K562 (cell line): ENCODE data around the gene PPP1R9B. TPM values are rescaled to one million over a fixed set of nuclear protein-coding genes. Genes with fewer than 3 reads are reported as not detected.

Experiments used
- ATAC-seq: fragments of 200-7000 bp; cut with Tn5 transposase; 3 replicates; pipeline ENCODE4 v1.9.1; 2020; ENCODE audit warnings: moderate library complexity
- BruUV-seq: library from RNA; stranded (reverse); fragments of 400-500 nt; replicated peaks from 2 replicates; lab custom pipeline; 2021; lab: Mats Ljungman, UMichigan
- CTCF ChIA-PET: fragments of 300-600 bp; formaldehyde crosslinking; extraction: SDS; loops from one replicate; lab custom pipeline; 2021; ENCODE audit warnings: low intra/inter-chr PET ratio; lab: Yijun Ruan, JAX
- POLR2A ChIA-PET: fragments of 300-600, 350-650 bp; sonication (Branson Sonifier 250); formaldehyde crosslinking; extraction: SDS; loops from one replicate; lab custom pipeline; 2021; ENCODE audit warnings: antibody characterized with exemption, inconsistent platforms; lab: Yijun Ruan, JAX
- DNase-seq, 4 experiments: peaks; one replicate each; pipeline versions ENCODE4 v3.0.0 to v3.0.0-alpha.2; 2011 to 2018; ENCODE audit warnings: low spot score in 3 of 4, mixed read lengths in 3 of 4; ENCODE audit errors: extremely low read depth in 1 of 4
- FAIRE-seq: peaks from 2 replicates; lab custom pipeline; 2011; peaks lifted over from hg19 to GRCh38; lab: Jason Lieb, UNC
- H2AFZ ChIP-seq: 2 replicates; pipeline ENCODE4 v1.6.0; 2011; ENCODE audit warnings: low read depth, low read length, control low read depth, inconsistent platforms
- H3K27ac ChIP-seq: fragments of 200-600 bp; 3 replicates; pipeline ENCODE4 v1.8.0; 2011; ENCODE audit warnings: low read depth, mild to moderate bottlenecking, control low read depth, inconsistent platforms, low read length, moderate library complexity, mixed read lengths; ENCODE audit errors: extremely low read depth
- H3K27me3 ChIP-seq, 2 experiments: fragments of 300-600 bp in 1 of 2; 2 replicates in 1 of 2; 3 replicates in 1 of 2; pipeline versions ENCODE4 v1.6.0 to v1.8.0; 2011; ENCODE audit warnings: inconsistent platforms in 2 of 2, low read length in 2 of 2, mild to moderate bottlenecking in 1 of 2, mixed read lengths in 1 of 2, moderate library complexity in 1 of 2; ENCODE audit not compliant: control insufficient read depth in 2 of 2, insufficient read depth in 2 of 2
- H3K36me3 ChIP-seq: fragments of 300-600 bp; 3 replicates; pipeline ENCODE4 v1.8.0; 2011; ENCODE audit warnings: mild to moderate bottlenecking, low read length, inconsistent platforms; ENCODE audit not compliant: control insufficient read depth, insufficient read depth
- H3K4me1 ChIP-seq, 2 experiments: fragments of 200-600 bp in 1 of 2; replicated peaks in 1 of 2; 2 replicates in 1 of 2; 3 replicates in 1 of 2; pipeline versions ENCODE4 v1.5.1 to v1.8.0; 2011; ENCODE audit warnings: inconsistent platforms in 2 of 2, low read length in 2 of 2, mild to moderate bottlenecking in 1 of 2, mixed read lengths in 1 of 2, moderate library complexity in 1 of 2; ENCODE audit not compliant: control insufficient read depth in 2 of 2, insufficient read depth in 2 of 2
- H3K4me2 ChIP-seq: 2 replicates; pipeline ENCODE4 v1.6.1; 2011; ENCODE audit warnings: low read length, control low read depth, inconsistent platforms, mixed read lengths; ENCODE audit not compliant: insufficient read depth
- H3K4me3 ChIP-seq: fragments of 200-600 bp; sonication (generic), shearing (Covaris generic); 2 replicates; pipeline ENCODE4 v1.5.1; 2016; ENCODE audit warnings: control low read depth, inconsistent platforms
- H3K79me2 ChIP-seq: fragments of 200-600 bp; 3 replicates; pipeline ENCODE4 v1.8.0; 2011; ENCODE audit warnings: low read length, inconsistent platforms; ENCODE audit not compliant: control insufficient read depth, insufficient read depth
- H3K9ac ChIP-seq, 2 experiments: 2 replicates each; pipeline versions ENCODE4 v1.6.0 to v1.6.1; 2011; ENCODE audit warnings: low read depth in 2 of 2, low read length in 2 of 2, control low read depth in 1 of 2, inconsistent platforms in 1 of 2, mild to moderate bottlenecking in 1 of 2, mixed read lengths in 1 of 2; ENCODE audit not compliant: insufficient read depth in 1 of 2
- H3K9me1 ChIP-seq: one replicate; pipeline ENCODE4 v1.6.0; 2011; ENCODE audit warnings: inconsistent platforms, mild to moderate bottlenecking, low read length, moderate library complexity; ENCODE audit not compliant: control insufficient read depth, insufficient read depth
- H3K9me3 ChIP-seq: replicated peaks from 2 replicates; pipeline ENCODE4 v1.5.1; 2011; ENCODE audit warnings: low read depth, low read length, inconsistent platforms; ENCODE audit not compliant: control insufficient read depth, insufficient read depth
- H4K20me1 ChIP-seq: replicated peaks from 2 replicates; pipeline ENCODE4 v1.6.1; 2011; ENCODE audit warnings: low read length, inconsistent platforms, mixed read lengths; ENCODE audit not compliant: control insufficient read depth, insufficient read depth
- AFF4 ChIP-seq: sonication (generic); formaldehyde crosslinking; IDR thresholded peaks from 2 replicates; pipeline ENCODE4 v1.8.0; 2023; ENCODE audit warnings: mild to moderate bottlenecking, missing genetic modification reagents
- ELF4 ChIP-seq: fragments of 450-650 bp; formaldehyde crosslinking; IDR thresholded peaks from 2 replicates; pipeline ENCODE4 v1.4.0; 2022; ENCODE audit warnings: missing genetic modification characterization
- GABPB1 ChIP-seq: sonication (generic); formaldehyde crosslinking; IDR thresholded peaks from 2 replicates; pipeline ENCODE4 v1.8.0; 2022; ENCODE audit warnings: mild to moderate bottlenecking, missing genetic modification reagents
- HCFC1 ChIP-seq: IDR thresholded peaks from 2 replicates; pipeline ENCODE4 v1.6.1; 2012; ENCODE audit warnings: low read depth, low read length, improper control_type of control experiment
- IRF1 ChIP-seq: sonication (generic); formaldehyde crosslinking; IDR thresholded peaks from 2 replicates; pipeline ENCODE4 v1.8.0; 2022; ENCODE audit warnings: missing genetic modification reagents, mild to moderate bottlenecking, borderline replicate concordance
- KLF1 ChIP-seq: fragments of 450-650 bp; IDR thresholded peaks from 2 replicates; pipeline ENCODE4 v1.6.1; 2016; ENCODE audit warnings: missing genetic modification characterization, missing compliant biosample characterization
- MTA3 ChIP-seq: fragments of 450-650 bp; formaldehyde crosslinking; IDR thresholded peaks from 2 replicates; pipeline ENCODE4 v1.6.1; 2017; ENCODE audit warnings: mild to moderate bottlenecking, borderline replicate concordance
- MXI1 ChIP-seq: IDR thresholded peaks from 2 replicates; pipeline ENCODE4 v1.6.1; 2011; ENCODE audit warnings: low read depth, mild to moderate bottlenecking, improper control_type of control experiment, low read length
- NFIX ChIP-seq: fragments of 250-450 bp; sonication (Bioruptor Pico); IDR thresholded peaks from 2 replicates; pipeline ENCODE4 v1.4.0; 2020; ENCODE audit warnings: low read depth, mild to moderate bottlenecking, moderate library complexity
- POLR3G ChIP-seq: IDR thresholded peaks from 2 replicates; pipeline ENCODE4 v1.6.1; 2011; ENCODE audit not compliant: insufficient read length, insufficient replicate concordance; ENCODE audit errors: extremely low read depth
- RNF2 ChIP-seq: sonication (generic); IDR thresholded peaks from 2 replicates; pipeline ENCODE4 v1.6.1; 2016
- SMARCA4 ChIP-seq: fragments of 450-650 bp; IDR thresholded peaks from 2 replicates; pipeline ENCODE4 v1.6.1; 2016
- ZFP30 ChIP-seq: fragments of 250-450 bp; sonication (Bioruptor Pico); IDR thresholded peaks from 2 replicates; pipeline ENCODE4 v1.8.0; 2022; ENCODE audit warnings: moderate library complexity, mild to moderate bottlenecking, inconsistent platforms, borderline replicate concordance
- WGBS: fragments of 100-300 bp; shearing (Covaris generic); methylation state at CpG from one replicate; pipeline ENCODE4 v1.1.6; 2016; ENCODE audit warnings: low coverage, mixed read lengths; ENCODE audit not compliant: insufficient coverage; ENCODE audit errors: missing lambda C conversion rate; 5-methylcytosine and 5-hydroxymethylcytosine counted together
- in situ Hi-C: fragments of 300-500 bp; cut with MboI; formaldehyde crosslinking; loops from 4 replicates; pipeline ENCODE4 v1.15.0; 2018; ENCODE audit warnings: inconsistent platforms, mixed read lengths
- intact Hi-C: fragments of 100-400 bp; cut with micrococcal nuclease; formaldehyde crosslinking; loops from 2 replicates; pipeline ENCODE4 v1.14.2; 2022
- polyA plus RNA-seq, 8 experiments: library from polyadenylated mRNA; depleted of rRNA in 4 of 8; stranded (reverse) in 5 of 8; unstranded in 3 of 8; fragments of >200 nt; fragmentation: Nextera tagmentation in 2 of 8; fragmentation: Illumina TruSeq in 1 of 8; extraction: Ambion mirVana in 2 of 8; extraction: Trizol in 1 of 8; gene quantifications; 2 replicates each; pipeline versions ENCODE4 v1.2.1 to v1.2.3, GENCODE V29; 2011 to 2014; ENCODE audit warnings: inconsistent platforms in 1 of 8, missing spikeins in 1 of 8
- total RNA-seq, 7 experiments: library from RNA; depleted of rRNA in 6 of 7; stranded (reverse); fragments of >200 nt in 6 of 7; fragmentation: Illumina TruSeq in 2 of 7; extraction: Trizol in 2 of 7; gene quantifications; 2 replicates each; pipeline versions ENCODE4 v1.2.1 to v1.2.3, GENCODE V29; 2011 to 2021; ENCODE audit warnings: low replicate concordance in 1 of 7

PPP1R9B gene
- total and polyA plus RNA-seq, 9 of the 15 experiments (the other 6 are each of a cell fraction or from before 2014, with no cell fraction given) = 0.10 to 63.5 (median 24.7) TPM

DNA sequence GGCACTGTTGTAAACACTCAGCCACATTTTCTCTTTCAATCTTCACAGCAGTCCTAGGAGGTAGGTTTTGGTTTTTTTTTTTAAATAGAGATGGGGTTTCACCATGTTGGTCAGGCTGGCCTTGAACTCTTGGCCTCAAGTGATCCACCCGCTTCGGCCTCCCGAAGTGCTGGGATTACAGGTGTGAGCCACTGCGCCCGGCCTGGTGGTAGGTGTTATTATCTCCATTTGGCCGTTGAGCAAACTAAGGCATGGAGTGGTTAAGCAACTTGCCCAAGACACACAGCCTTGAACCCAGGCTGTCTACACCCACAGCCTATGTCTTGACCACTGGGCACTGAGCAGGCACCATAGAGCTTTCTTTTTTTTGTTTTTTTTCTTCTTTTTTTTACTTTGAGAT lies 24.0 kb upstream of the PPP1R9B start (continued):
- TF ChIP-seq HCFC1 (no peak), KLF1 (tag) (no peak), ZFP30 (CRISPR knock-in tag) (no peak), GABPB1 (CRISPR knock-in tag) (no peak)

DNA sequence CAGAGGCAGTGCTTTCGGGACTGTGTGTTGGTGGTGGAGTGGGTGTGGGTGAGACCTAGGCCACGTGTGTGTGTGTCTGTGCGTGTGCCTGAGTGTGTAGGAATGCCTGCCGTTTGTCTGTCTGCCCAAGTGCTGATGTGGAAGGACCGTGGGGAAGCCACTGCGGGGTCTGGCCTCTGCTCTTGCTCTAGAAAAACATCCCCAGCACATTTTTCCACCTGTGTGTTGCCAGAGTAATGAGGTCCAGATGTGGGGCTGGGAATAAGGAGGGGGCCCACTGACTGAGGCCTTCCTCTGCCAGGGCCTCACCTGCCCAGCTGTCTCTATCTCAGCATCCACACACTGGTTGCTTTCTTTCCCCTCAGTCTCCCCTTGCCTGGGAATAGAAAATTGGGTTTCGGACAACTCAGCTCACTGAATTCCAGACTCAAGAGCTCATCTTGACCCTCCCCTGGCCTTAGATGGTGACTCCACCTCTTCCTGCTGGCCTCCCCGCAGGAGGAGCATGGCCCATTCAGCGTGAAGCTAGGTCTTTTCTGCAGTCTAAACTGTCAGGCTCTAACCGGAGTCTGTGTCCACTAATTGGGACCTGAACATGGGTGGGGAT lies 23.0 kb upstream of the PPP1R9B start:
- H4K20me1 ChIP-seq = peaks cover 13% of the 10 kb centered on the region
- ChIA-PET POLR2A (no interaction called here), CTCF (interaction anchor here (0.6 kb wide), 1 partner anchor 325 kb away, joined by 3 read pairs; no protein-coding TSS in a partner anchor)
- no peak overlapping the region for H3K27ac ChIP-seq
- no peaks in the 10 kb centered on the region for H3K36me3 ChIP-seq
- TF ChIP-seq AFF4 (CRISPR knock-in tag) (no peak), POLR3G (no peak), ELF4 (CRISPR knock-in tag) (no peak), IRF1 (CRISPR knock-in tag) (no peak), MXI1 (no peak), SMARCA4 (no peak), RNF2 (no peak), MTA3 (no peak), NFIX (CRISPR knock-in tag) (no peak)
- no peak overlapping the region for H3K4me3 ChIP-seq
- no TSS peak for BruUV-seq
- H3K79me2 ChIP-seq = no peaks in the 10 kb centered on the region
- ATAC-seq (no peak), FAIRE-seq (no peak), DNase-seq (no peak)
- WGBS = 24% methylated on average over 10 of the region's 10 CpGs
- H3K4me1 ChIP-seq = peaks cover 5 to 20% of the 10 kb centered on the region in 2 experiments; a peak in 3 of 5 replicates
- H3K27me3 ChIP-seq = peaks cover 2 to 13% of the 10 kb centered on the region in 2 experiments; a peak in 2 of 5 replicates
- in situ Hi-C loops = no loop called here
- H3K9me3 ChIP-seq = no peaks in the 10 kb centered on the region
- intact Hi-C loops = no loop called here
- H3K9ac ChIP-seq = 0 out of 4 replicates have a peak overlapping the region, but pooled peaks of 1 of the 2 experiments have one; percentile 54
- no peaks in the 10 kb centered on the region for H3K9me1 ChIP-seq
- no peak overlapping the region for H2AFZ ChIP-seq
- H3K4me2 ChIP-seq = no peak overlapping the region
